RPMI7951 (cell line): ENCODE measurements around the gene BSN. TPM values are rescaled to one million over a fixed set of nuclear protein-coding genes. Genes with fewer than 3 reads are reported as not detected.
A peak's percentile ranks its signal among the peaks of the same experiment; 100 is the strongest.
"Not testable (repeated sequence)": the region's sequence is repeated elsewhere in the genome, so short reads cannot be mapped to it uniquely, and the experiment has no call there.

Source experiments
- DNase-seq: peaks from one replicate; pipeline ENCODE4 v3.0.0-alpha.2; 2012; ENCODE audit warnings: low read depth
- total RNA-seq: library from RNA; depleted of rRNA; stranded (reverse); fragments of >200 nt; shearing (Covaris generic); gene quantifications from 2 replicates; pipeline ENCODE4 v1.2.3, GENCODE V29; 2014

BSN gene
- total RNA-seq, 1 experiment from 2014 or later: under 0.01 TPM

- DNase-seq: peak; percentile 47
Measured at GRCh38 chr3:49671291-49672288, 117.3 kb downstream of the BSN start.

DNA sequence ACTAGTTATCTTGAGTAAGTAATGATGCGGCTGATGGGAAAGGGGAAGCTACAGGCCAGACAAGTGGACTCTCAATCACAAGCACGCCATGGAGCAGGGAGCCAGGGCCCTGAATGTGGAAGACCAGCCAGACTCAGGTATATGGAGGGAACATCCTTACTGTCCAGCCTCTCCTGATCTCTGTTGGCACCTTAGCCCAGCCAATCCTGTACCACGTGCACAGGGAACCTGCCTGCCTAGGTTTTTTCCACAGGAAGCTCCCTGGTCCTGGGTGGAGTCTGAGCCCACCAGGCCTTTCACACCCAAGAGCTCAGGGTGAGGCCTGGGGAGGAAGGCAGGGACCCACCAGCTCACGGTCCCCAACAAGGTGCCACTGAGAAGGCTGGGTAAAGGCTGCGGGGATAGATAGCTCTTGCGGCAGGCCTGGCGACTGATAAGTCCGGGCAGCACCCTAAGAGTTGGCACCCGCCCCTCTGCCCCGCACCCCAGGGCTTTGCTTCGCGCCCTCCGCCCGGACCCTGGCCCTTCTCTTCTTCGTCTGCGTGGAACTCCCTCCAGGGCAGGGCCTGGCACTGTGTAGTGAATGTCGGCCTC is 118.9 kb downstream of the BSN start:
- DNase-seq: no peak

DNA sequence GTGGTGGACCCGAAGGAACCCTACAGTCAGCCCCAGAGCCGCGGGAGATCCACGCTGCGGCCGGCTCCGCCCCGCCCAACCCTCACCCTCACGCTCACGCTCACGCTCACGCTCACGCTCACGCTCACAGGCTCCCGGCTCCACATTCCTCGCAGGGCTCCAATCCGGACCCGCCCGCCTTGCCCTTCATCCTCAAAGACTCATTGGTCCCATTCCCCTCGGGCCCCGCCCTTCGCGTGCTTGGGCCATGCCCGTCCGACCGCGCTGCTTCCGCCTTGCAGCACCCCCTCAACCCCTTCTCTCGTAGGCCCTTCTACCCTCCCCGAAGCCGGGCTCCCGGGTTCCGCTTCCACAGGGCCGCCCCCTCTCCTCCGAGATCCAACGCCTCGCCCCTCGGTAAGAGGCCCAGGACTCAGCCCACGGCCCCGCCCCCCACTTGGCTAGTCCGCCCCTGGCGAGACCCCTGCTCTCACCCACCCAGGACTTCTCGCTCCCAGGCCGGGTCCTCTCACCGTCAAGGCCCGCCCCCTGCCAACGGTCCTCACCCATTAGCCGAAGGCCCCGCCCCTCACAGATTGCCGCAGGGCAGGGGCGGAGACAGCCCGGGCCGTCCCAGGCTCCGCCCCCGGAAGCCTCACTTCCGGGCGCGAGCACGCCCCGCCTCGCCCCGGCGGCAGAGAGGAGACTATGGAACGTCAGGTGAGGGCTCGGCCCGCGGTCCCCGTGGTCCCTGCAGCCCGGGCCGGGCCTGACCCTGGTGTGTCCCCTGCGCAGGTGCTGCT is 119.6 kb downstream of the BSN start, which contains the start of gene APEH:
Gene APEH, plus strand, starts transcription at position 637 of the 782 bp plus-strand sequence. Its CDS starts 51 bp downstream, at position 688.
- peak; percentile 97 for DNase-seq

- no peak for DNase-seq
Measured at GRCh38 chr3:49674497-49674983, 120.3 kb downstream of the BSN start.

DNA sequence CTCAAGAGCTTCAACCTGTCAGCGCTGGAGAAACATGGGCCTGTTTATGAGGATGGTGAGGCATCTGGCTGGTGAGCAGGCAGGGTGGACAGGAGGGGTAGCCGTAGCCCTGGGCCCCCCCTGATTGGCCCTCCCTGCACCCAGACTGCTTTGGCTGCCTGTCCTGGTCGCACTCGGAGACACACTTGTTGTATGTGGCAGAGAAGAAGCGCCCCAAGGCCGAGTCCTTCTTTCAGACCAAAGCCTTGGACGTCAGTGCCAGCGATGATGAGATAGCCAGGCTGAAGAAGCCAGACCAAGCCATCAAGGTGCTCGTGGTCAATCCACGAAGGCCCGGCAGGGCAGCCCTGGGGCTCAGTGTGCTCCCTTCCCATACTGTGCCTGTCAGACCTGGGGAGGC is 121.6 kb downstream of the BSN start:
- DNase-seq: no peak

GRCh38 chr3:49680493-49681231 is 126.4 kb downstream of the BSN start:
- no peak for DNase-seq

DNA sequence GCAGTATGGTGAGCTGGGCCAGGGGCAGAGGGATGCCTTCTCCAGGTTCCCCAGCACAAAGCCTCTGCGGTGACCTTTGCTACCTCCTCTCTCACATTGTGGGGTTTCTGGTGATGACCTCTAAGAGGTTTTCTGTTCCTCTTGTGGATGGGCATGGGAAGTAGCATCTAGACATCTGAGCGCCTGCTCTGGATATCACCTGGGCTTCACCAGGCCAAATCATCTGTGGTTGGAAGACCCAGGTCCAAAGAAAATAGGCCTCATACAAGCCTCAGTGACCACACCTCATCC is 126.9 kb downstream of the BSN start:
- DNase-seq: no peak

DNA sequence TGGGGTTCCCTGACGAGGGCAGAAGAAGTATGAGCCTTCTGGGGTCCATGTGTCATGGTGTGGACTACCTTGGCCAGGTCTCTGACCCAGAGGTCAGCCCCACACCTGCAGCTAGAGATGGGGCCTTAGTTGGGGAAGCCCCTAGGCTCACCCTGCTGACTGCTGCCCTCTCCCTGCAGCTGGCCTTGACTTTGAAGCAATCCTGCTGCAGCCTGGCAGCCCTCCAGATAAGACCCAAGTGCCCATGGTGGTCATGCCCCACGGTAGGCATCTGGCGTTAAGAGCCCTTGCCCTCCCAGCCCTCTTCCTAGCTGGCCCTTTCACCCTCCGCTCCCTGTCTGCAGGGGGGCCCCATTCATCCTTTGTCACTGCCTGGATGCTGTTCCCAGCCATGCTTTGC is 127.3 kb downstream of the BSN start:
- no peak for DNase-seq

DNA sequence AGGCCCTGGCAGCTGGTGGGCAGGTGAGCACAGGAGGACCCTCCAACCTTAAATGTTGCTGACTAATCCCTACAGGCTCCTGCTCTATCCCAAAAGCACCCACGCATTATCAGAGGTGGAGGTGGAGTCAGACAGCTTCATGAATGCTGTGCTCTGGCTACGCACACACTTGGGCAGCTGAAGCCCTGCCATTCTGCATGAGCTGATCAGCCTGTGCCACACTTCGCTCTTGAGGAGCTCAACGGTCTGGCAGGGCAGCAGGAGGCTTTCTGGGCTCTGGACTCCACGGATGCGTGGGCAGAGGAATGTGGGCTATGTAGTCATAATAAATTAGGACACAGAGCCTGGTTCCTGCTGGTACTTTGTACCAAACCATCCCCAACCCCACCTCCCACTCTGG is 128.9 kb downstream of the BSN start:
- no peak for DNase-seq

- not testable (repeated sequence) for DNase-seq
Measured at GRCh38 chr3:49684453-49684852, 130.2 kb downstream of the BSN start.

DNA sequence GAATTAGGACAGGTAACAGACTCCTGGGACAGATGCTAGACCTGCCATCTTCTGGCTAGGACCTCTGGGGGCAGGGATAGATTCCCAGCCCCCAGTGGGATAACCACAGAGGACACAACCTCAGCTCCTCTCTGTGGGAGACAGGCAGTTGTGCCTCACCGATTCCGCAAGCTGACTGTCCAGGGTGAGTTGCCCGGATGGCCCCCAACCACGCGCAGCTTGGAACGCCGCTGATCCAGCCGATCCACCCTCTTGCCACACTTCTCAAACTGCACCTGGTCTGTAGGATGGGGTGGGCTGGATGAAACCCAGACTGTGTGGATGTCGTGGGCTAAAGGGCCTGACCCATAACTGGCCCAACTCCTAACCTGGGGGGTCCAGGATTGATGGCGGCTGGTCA is 130.8 kb downstream of the BSN start:
- DNase-seq: not testable (repeated sequence)

DNA sequence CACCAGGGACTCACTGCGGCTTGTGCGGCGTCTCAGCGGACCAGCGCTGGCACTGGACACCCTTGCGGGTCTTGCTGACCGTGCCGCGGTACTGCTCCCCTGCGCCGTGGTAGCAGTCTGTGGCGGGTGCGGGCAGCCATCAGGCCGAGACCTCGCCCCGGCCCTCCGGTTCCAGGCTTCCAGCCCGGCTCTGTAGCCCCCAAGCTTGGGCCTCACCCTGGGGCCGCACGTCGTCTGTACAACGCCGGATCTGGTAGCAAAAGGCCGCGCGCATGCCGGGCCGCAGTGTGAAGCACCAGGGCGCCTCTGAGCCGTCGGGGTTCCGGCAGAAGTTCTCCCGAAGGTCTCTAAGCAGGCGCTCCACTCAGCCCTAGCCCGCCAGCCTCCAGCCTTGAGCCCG is 131.6 kb downstream of the BSN start:
- not testable (repeated sequence) for DNase-seq

- not testable (repeated sequence) for DNase-seq
Measured at GRCh38 chr3:49686346-49686745, 132.1 kb downstream of the BSN start.

DNA sequence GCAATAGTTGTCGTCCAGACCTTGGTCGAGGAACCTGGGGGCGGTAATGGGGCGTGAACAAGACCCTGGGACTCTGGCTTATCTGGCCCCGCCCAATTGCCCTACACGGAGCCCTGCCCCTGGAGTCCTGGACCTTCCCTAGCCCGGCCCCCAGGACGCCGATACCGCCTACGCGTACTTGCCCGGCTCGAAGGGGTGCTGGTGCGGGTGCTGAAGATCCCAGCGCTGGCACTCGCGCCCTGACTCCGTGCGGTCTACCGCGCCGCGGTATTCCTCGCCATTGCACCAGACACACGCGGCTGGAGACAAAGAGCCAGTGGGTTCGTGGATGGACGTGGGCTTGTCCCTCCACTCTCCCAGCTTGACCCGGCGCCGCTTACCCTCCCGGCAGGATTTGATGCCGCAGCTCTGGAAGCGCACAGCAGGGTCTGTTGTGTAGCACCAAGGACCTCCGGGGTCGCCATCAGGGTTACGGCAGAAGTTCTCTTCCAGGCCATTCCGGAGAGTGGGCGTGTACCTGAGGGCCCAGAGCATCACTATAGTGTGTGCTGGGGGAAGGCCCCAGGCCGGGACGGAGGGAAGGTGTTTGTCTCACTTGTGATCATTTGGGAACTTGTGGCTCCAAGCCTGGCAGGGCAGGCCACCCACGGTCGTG is 132.6 kb downstream of the BSN start:
- DNase-seq: peak; percentile 54

GRCh38 chr3:49687424-49687795 is 133.1 kb downstream of the BSN start:
- DNase-seq: not testable (repeated sequence)

GRCh38 chr3:49688338-49689045 is 134.2 kb downstream of the BSN start:
- not testable (repeated sequence) for DNase-seq

DNA sequence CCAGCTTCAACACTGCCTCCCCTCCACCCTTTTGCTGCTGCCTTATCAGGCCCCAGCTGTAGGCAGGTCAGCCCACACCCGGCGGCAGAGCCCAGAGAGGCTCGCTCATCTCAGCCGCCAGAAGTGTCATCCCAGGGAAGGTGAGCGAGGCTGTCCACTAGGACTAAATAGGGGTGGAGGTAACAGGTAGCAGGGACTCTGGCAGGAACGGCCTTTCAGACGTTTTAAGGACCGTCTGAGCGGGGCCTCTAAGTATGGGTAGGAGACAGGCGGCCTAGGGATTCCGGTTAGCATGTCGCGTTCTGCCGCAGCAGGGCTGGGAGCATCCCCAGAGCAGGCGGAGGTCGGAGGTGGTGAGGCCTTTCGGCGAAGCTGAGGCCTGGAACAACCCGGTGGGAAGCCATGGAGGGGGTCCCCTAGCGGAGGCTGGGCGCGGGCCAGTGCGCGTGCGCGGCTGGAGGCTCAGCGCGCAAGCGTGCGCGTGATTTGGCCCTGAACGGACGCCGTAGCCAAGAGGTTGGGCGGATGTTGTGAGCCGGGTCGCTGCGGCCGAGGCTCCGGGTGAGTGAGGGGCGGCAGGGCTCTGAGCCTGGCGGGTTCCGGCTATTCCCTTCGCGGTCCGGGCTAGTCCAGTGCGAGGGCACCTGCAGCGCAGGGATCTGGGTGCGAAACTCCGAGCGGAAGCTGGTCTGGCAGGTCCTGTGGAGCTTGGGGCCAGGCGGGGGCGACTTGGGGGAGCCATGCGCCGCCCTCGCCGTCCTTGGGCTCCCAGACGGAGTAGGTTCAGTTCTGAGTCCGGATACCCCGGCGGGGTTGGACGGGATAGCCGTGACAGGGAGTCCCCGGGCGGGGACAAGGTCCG is 135.0 kb downstream of the BSN start, which contains the start of the genes MST1 and RNF123:
Gene MST1, minus strand, starts transcription at position 429 of the 862 bp plus-strand sequence. CDS start 783 bp downstream, outside the sequence.
Gene RNF123, plus strand, starts transcription at position 512 of the 862 bp plus-strand sequence. CDS start 1,609 bp downstream, outside the sequence.
- peak; percentile 88 for DNase-seq

- DNase-seq: not testable (repeated sequence)
Measured at GRCh38 chr3:49689908-49690624, 135.8 kb downstream of the BSN start.
